HG02840 (cell line): ENCODE data around the gene CCNB3.

Experiments used
- ATAC-seq: cut with Tn5 transposase; IDR thresholded peaks from one replicate; pipeline ENCODE4 v1.9.1; 2021; ENCODE audit warnings: mild to moderate bottlenecking, moderate library complexity, moderate number of reproducible peaks; ENCODE audit not compliant: unreplicated experiment, low FRiP score

The CCNB3 gene

DNA sequence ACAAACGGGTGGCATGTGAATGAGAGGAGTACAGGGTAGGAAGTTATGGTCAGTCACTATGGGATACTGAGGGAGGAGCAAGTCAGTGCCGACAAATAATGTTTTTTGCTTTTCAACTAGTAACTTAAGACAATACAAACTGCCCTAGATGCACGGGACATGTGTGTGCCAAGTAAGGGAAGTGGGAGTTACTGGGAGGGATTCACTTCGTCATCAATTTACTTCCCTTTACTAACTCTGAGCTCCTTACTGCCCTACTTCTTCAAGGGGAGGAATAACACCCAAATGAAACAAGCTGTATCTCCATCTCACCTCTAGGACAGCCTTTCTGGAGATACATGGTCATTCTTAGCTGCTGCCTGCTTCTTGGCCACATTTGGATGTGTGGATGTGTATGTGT is 168.4 kb downstream of the CCNB3 start:
- no peak for ATAC-seq

DNA sequence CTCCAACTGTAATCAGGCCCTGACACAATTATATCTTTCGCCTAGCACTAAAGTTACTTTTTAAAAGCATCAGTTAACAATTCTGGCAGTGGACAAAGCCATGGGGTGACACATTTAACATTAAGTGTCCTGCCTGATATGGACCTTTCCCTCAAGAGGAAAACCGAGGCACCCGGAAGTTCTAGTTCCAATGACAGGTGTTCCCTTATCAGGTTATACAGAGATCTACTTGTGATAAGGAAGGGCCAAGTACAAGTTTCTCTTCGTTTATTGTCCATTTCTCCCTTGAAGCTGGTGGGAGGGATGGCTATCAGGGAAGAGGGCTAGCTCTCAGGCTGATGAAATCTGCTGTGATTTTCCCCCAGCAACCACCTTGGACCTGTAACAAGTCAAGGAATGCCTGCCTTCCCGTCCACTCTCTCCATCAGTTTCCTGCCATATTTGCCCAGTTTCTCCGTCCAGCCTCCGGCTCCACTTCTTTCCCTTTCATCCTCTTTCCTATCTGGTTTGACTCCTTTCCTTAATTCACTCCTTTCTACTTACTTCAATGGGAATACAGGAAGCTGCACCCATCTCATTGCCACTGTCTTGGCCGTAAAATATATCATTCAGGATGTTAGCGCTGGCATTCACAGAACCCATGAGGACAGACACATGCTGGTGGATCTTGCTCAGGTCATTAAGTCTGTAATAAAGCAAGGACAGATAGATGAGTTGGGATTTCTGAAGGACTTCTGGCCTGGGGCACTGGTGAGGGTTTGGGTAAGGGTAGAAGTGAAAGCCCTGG is 171.1 kb downstream of the CCNB3 start:
- no peak for ATAC-seq

DNA sequence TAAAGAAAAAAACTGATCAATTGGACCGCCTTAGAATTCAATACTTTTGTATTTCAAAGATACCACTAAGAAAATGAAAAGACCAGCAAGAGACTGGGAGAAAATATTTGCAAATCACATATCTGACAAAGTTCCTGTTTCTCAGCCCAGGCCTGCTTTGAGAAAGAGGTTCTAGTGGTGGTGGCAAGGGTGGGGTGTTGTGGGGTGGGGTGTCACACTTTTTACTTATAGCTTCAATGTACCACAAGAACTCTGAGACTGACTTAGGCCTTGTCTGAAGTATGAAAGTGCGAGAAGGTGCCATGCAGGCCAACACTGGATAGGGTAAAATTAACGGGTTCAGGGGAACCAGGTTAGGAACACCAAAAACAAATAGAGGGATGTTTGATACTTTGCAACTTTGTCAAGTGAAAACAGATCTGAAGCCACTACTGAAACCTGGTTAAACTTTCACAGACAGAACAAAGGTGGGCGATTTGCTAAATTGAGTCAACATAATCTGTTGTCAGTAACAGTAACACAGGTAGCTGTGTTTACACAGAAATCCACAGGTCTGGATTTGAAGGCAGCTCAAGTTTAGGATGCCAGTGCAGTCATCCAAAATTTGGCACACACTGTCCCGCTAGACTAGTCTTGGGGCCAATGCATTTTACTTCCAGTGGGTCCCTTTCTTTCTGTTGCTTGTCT is 177.3 kb downstream of the CCNB3 start:
- no peak for ATAC-seq

DNA sequence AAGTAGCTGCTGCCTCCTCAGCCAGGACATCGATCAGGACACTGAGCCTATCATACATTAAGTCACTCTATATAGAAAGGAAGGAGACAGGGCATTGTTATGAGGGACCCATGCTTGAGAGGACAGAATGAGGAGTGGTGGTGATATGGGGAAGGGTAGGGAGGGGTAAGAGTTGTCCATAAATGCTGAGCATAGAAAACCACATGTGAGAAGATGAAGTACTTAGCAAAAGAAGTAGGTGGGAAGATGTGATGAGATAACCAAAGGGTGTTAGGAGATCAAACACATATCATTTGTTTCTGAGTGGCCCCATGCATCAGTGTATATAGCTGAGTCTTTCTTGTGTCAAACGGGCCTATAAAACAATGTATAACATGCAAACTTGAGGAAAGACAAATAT is 182.0 kb downstream of the CCNB3 start:
- no peak for ATAC-seq

DNA sequence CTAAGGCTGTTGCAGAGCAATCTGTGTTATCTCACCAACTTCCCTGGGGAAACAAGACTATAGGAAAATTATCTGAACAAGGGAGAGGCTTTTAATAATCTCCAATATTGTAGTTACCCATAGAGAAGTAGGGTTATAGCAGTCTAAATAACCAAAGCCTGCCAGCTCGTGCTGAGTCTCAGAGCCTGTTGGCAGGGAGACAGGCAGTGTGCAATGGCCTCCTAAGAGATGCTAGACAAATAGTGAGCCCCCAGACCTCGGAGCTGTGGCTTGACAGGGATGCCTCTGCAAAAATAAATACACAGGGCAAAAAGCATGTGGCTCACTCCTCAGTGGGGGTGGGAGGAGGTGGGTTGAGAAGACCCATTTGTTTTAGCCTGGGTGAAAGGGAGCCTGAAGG is 189.3 kb downstream of the CCNB3 start:
- no peak for ATAC-seq
